H1 (cell line): ENCODE measurements around the gene TMEM131L. TPM values are rescaled to one million over a fixed set of nuclear protein-coding genes. Genes with fewer than 3 reads are reported as not detected.

ENCODE experiments used
- CTCF ChIA-PET: fragments of 300-600 bp; sonication (Branson Sonifier 250); formaldehyde crosslinking; loops from one replicate; lab custom pipeline; 2021; ENCODE audit not compliant: partially characterized antibody; lab: Charles Lee
- POLR2A ChIA-PET: fragments of 300-600 bp; sonication (Branson Sonifier 250); formaldehyde crosslinking; loops from one replicate; lab custom pipeline; 2021; ENCODE audit warnings: inconsistent platforms; ENCODE audit not compliant: partially characterized antibody; lab: Charles Lee
- DNase-seq, 2 experiments: peaks; one replicate each; pipeline versions ENCODE4 v3.0.0 to v3.0.0-alpha.2; 2010 to 2022; ENCODE audit warnings: low spot score in 2 of 2, low read depth in 1 of 2, mixed read lengths in 1 of 2
- FAIRE-seq: peaks from 2 replicates; lab custom pipeline; 2011; peaks lifted over from hg19 to GRCh38; lab: Jason Lieb, UNC
- H2AFZ ChIP-seq: 2 replicates; pipeline ENCODE4 v1.8.1; 2012; ENCODE audit warnings: low read length, inconsistent platforms
- H2AK5ac ChIP-seq: 2 replicates; pipeline ENCODE4 v1.6.1; 2013; ENCODE audit warnings: low read depth, low read length
- H2BK120ac ChIP-seq: replicated peaks from 2 replicates; pipeline ENCODE3; 2013; ENCODE audit warnings: low read depth, low read length, inconsistent platforms
- H2BK12ac ChIP-seq: 2 replicates; pipeline ENCODE4 v1.6.1; 2013; ENCODE audit warnings: low read depth, low read length
- H2BK15ac ChIP-seq: 2 replicates; pipeline ENCODE4 v1.6.1; 2013; ENCODE audit warnings: low read length
- H2BK20ac ChIP-seq: 2 replicates; pipeline ENCODE4 v1.6.1; 2013; ENCODE audit warnings: low read length
- H2BK5ac ChIP-seq: 2 replicates; pipeline ENCODE4 v1.6.1; 2013; ENCODE audit warnings: low read depth, low read length
- H3K14ac ChIP-seq: 2 replicates; pipeline ENCODE4 v1.6.1; 2013; ENCODE audit warnings: inconsistent platforms; ENCODE audit not compliant: insufficient read length
- H3K18ac ChIP-seq: 2 replicates; pipeline ENCODE4 v1.6.1; 2013; ENCODE audit warnings: low read length; ENCODE audit errors: extremely low read depth
- H3K23ac ChIP-seq: 2 replicates; pipeline ENCODE4 v1.6.1; 2013; ENCODE audit warnings: inconsistent platforms; ENCODE audit not compliant: insufficient read length
- H3K23me2 ChIP-seq: 2 replicates; pipeline ENCODE4 v1.6.1; 2013; ENCODE audit warnings: low read depth, low read length
- H3K27ac ChIP-seq: 2 replicates; pipeline ENCODE4 v1.6.1; 2011; ENCODE audit warnings: low read depth, low read length, inconsistent platforms
- H3K27me3 ChIP-seq, 4 experiments: replicated peaks in 1 of 4; 1 replicate in 1 of 4; 2 replicates in 3 of 4; pipeline versions ENCODE4 v1.6.1 to v1.8.1; 2011 to 2013; ENCODE audit warnings: low read length in 3 of 4, mild to moderate bottlenecking in 3 of 4, inconsistent platforms in 2 of 4, mixed read lengths in 2 of 4, moderate library complexity in 1 of 4; ENCODE audit not compliant: control insufficient read depth in 3 of 4, insufficient read depth in 3 of 4; ENCODE audit errors: extremely low read depth in 1 of 4
- H3K36me3 ChIP-seq, 4 experiments: 2 replicates each; pipeline versions ENCODE4 v1.6.1 to v1.8.1; 2011 to 2013; ENCODE audit warnings: mild to moderate bottlenecking in 4 of 4, low read length in 3 of 4, moderate library complexity in 2 of 4, control low read depth in 1 of 4, inconsistent platforms in 1 of 4; ENCODE audit not compliant: insufficient read depth in 4 of 4, control insufficient read depth in 2 of 4
- H3K4ac ChIP-seq: replicated peaks from 2 replicates; pipeline ENCODE3; 2013; ENCODE audit warnings: low read length, low read depth, mixed read lengths, inconsistent platforms; ENCODE audit not compliant: insufficient read length
- H3K4me1 ChIP-seq, 4 experiments: replicated peaks in 1 of 4; 1 replicate in 1 of 4; 2 replicates in 3 of 4; pipeline versions ENCODE4 v1.6.1 to v1.8.1; 2011 to 2013; ENCODE audit warnings: low read length in 3 of 4, inconsistent platforms in 2 of 4, mixed read lengths in 1 of 4; ENCODE audit not compliant: insufficient read depth in 4 of 4, control insufficient read depth in 3 of 4
- H3K4me2 ChIP-seq, 2 experiments: 2 replicates each; pipeline versions ENCODE4 v1.6.1 to v1.8.1; 2011 to 2013; ENCODE audit warnings: low read depth in 2 of 2, low read length in 2 of 2, control low read depth in 1 of 2, inconsistent platforms in 1 of 2, mild to moderate bottlenecking in 1 of 2; ENCODE audit not compliant: insufficient read depth in 1 of 2
- H3K4me3 ChIP-seq, 4 experiments: fragments of 200-600, 300-600 bp in 1 of 4; sonication (generic), shearing (Covaris generic), sonication (Bioruptor Twin) in 1 of 4; 2 replicates each; pipeline versions ENCODE4 v1.5.1 to v1.8.1; 2011 to 2016; ENCODE audit warnings: low read length in 4 of 4, low read depth in 3 of 4, control low read depth in 2 of 4, inconsistent platforms in 2 of 4, mild to moderate bottlenecking in 2 of 4, mixed read lengths in 1 of 4, moderate library complexity in 1 of 4; ENCODE audit not compliant: insufficient read depth in 2 of 4; ENCODE audit errors: extremely low read depth in 1 of 4
- H3K56ac ChIP-seq: replicated peaks from 2 replicates; pipeline ENCODE3; 2013; ENCODE audit warnings: low read depth, mild to moderate bottlenecking, mixed read lengths, low read length, inconsistent platforms; ENCODE audit not compliant: insufficient read length
- H3K79me1 ChIP-seq: 2 replicates; pipeline ENCODE4 v1.6.1; 2013; ENCODE audit warnings: low read depth, low read length, control low read depth
- H3K79me2 ChIP-seq, 2 experiments: 2 replicates each; pipeline versions ENCODE4 v1.6.1 to v1.8.1; 2012 to 2013; ENCODE audit warnings: low read length in 2 of 2, mild to moderate bottlenecking in 2 of 2, inconsistent platforms in 1 of 2; ENCODE audit not compliant: insufficient read depth in 2 of 2, control insufficient read depth in 1 of 2
- H3K9ac ChIP-seq, 4 experiments: replicated peaks in 1 of 4; 1 replicate in 1 of 4; 2 replicates in 3 of 4; pipeline versions ENCODE4 v1.6.1 to v1.8.1; 2011 to 2013; ENCODE audit warnings: low read depth in 3 of 4, low read length in 3 of 4, control low read depth in 2 of 4, mild to moderate bottlenecking in 2 of 4, moderate library complexity in 2 of 4, inconsistent platforms in 1 of 4; ENCODE audit errors: extremely low read depth in 1 of 4
- H3K9me3 ChIP-seq, 2 experiments: 2 replicates each; pipeline versions ENCODE4 v1.6.1 to v1.8.1; 2012 to 2013; ENCODE audit warnings: mild to moderate bottlenecking in 2 of 2, moderate library complexity in 2 of 2, control low read depth in 1 of 2, inconsistent platforms in 1 of 2, low read depth in 1 of 2, low read length in 1 of 2, mixed read lengths in 1 of 2; ENCODE audit not compliant: insufficient read depth in 2 of 2
- H4K20me1 ChIP-seq, 2 experiments: replicated peaks in 1 of 2; 2 replicates each; pipeline versions ENCODE3 to v1.8.1; 2011 to 2013; ENCODE audit warnings: inconsistent platforms in 2 of 2, low read length in 2 of 2, mild to moderate bottlenecking in 1 of 2; ENCODE audit not compliant: insufficient read depth in 2 of 2, control insufficient read depth in 1 of 2
- H4K5ac ChIP-seq: 2 replicates; pipeline ENCODE4 v1.6.1; 2013; ENCODE audit warnings: low read length, low read depth, mixed read lengths, inconsistent platforms; ENCODE audit not compliant: insufficient read length
- H4K8ac ChIP-seq: 2 replicates; pipeline ENCODE4 v1.8.0; 2013; ENCODE audit warnings: mild to moderate bottlenecking, moderate library complexity, low read length, inconsistent platforms; ENCODE audit not compliant: insufficient read depth; ENCODE audit errors: extremely low read depth
- H4K91ac ChIP-seq: replicated peaks from 2 replicates; pipeline ENCODE3; 2013; ENCODE audit warnings: low read length, mixed read lengths, inconsistent platforms; ENCODE audit not compliant: insufficient read length
- BCL11A ChIP-seq, 2 experiments: IDR thresholded peaks; one replicate each; pipeline ENCODE4 v1.6.1; 2011; ENCODE audit warnings: low read depth in 2 of 2, low read length in 2 of 2, mild to moderate bottlenecking in 2 of 2
- KDM1A ChIP-seq: fragments of 200-600, 300-600 bp; sonication (generic); IDR thresholded peaks from 2 replicates; pipeline ENCODE4 v1.7.1; 2016; ENCODE audit warnings: mild to moderate bottlenecking, low read length, borderline replicate concordance
- PHF8 ChIP-seq: fragments of 200-600 bp; sonication (generic); conservative IDR thresholded peaks from 2 replicates; pipeline ENCODE4 v1.7.1; 2012; ENCODE audit warnings: low read depth, mild to moderate bottlenecking, inconsistent platforms, low read length, moderate library complexity
- RBBP5 ChIP-seq: IDR thresholded peaks from 2 replicates; pipeline ENCODE4 v1.7.1; 2012; ENCODE audit warnings: low read depth, mild to moderate bottlenecking, inconsistent platforms, low read length, moderate library complexity, borderline replicate concordance
- USF2 ChIP-seq: IDR thresholded peaks from 2 replicates; pipeline ENCODE4 v1.6.1; 2011; ENCODE audit warnings: low read length, improper control_type of control experiment
- YY1 ChIP-seq: IDR thresholded peaks from 2 replicates; pipeline ENCODE4 v1.6.1; 2011; ENCODE audit warnings: low read depth, mild to moderate bottlenecking, low read length
- WGBS, 2 experiments: shearing (Covaris generic) in 1 of 2; methylation state at CpG; one replicate each; pipeline versions ENCODE4 v1.1.6 to v1.1.7; 2013 to 2015; ENCODE audit warnings: low lambda C conversion rate in 2 of 2, mixed read lengths in 2 of 2, inconsistent platforms in 1 of 2, low coverage in 1 of 2, missing lambda C conversion rate in 1 of 2; ENCODE audit not compliant: insufficient replicate concordance in 2 of 2, insufficient coverage in 1 of 2, insufficient read length in 1 of 2; ENCODE audit errors: extremely low coverage in 1 of 2, missing lambda C conversion rate in 1 of 2; 5-methylcytosine and 5-hydroxymethylcytosine counted together
- polyA plus RNA-seq, 7 experiments: library from polyadenylated mRNA; depleted of rRNA in 3 of 7; stranded (reverse) in 5 of 7; unstranded in 2 of 7; fragments of >200 nt in 5 of 7; fragments of 200-250 nt in 2 of 7; gene quantifications; 1 replicate in 5 of 7; 2 replicates in 1 of 7; 4 replicates in 1 of 7; pipeline versions ENCODE4 v1.2.1 to v1.2.3, GENCODE V29; 2011 to 2013; ENCODE audit warnings: missing spikeins in 2 of 7, mixed read lengths in 2 of 7
- total RNA-seq: library from RNA; stranded (reverse); fragmentation: NEBNext Ultra II Directional; extraction: Animal tissue kit (Norgen Biotek cat#: 25700); gene quantifications from 2 replicates; pipeline ENCODE4 v1.2.1, GENCODE V29; 2021

TMEM131L gene
- total and polyA plus RNA-seq, 2 of the 8 experiments (the other 6 are each of a cell fraction or from before 2014, with no cell fraction given), result 14.3 to 26.1 TPM

GRCh38 chr4:153471698-153472093 is 5.5 kb downstream of the TMEM131L start:
- Histone ChIP-seq H2AFZ (no peak overlapping the region), H3K4me3 (no peak overlapping the region), H3K27me3 (no peaks in the 10 kb centered on the region), H4K20me1 (peaks cover 9 to 10% of the 10 kb centered on the region in 2 experiments), H3K27ac (no peak overlapping the region), H3K56ac (no peak overlapping the region), H2BK5ac (no peak overlapping the region), H4K91ac (no peak overlapping the region), H4K8ac (no peak overlapping the region), H3K9me3 (no peaks in the 10 kb centered on the region), H2BK12ac (no peak overlapping the region), H3K18ac (no peak overlapping the region), H3K14ac (no peak overlapping the region), H3K36me3 (peaks cover 0 to 21% (median 7%) of the 10 kb centered on the region in 4 experiments; a peak in 4 of 8 replicates), H3K4me2 (no peak overlapping the region), H3K4ac (no peak overlapping the region), H3K9ac (no peak overlapping the region), H4K5ac (no peak overlapping the region), H3K4me1 (peaks cover 0 to 8% (median 4%) of the 10 kb centered on the region in 4 experiments; a peak in 5 of 7 replicates), H3K23ac (no peak overlapping the region), H2BK15ac (no peak overlapping the region), H3K79me1 (peaks cover 10% of the 10 kb centered on the region; the same call in 1 of the 2 replicates), H2BK20ac (no peak overlapping the region), H2AK5ac (no peak overlapping the region), H2BK120ac (no peak overlapping the region), H3K79me2 (peaks cover 0 to 59% of the 10 kb centered on the region in 2 experiments), H3K23me2 (peaks cover 5% of the 10 kb centered on the region; the same call in 1 of the 2 replicates)
- DNase-seq, result no peak
- WGBS, 2 experiments, result 97% methylated on average over 5 of the region's 5 CpGs; no CpG with 5 or more reads in 1 of the 2 experiments
- ChIA-PET POLR2A (no interaction called here), CTCF (no interaction called here)
- TF ChIP-seq USF2 (no peak), PHF8 (no peak), YY1 (no peak), RBBP5 (no peak), KDM1A (no peak), BCL11A (IDR thresholded peaks at IDR 0.05; ENCODE audit: low read depth in 2 of 2, low read length in 2 of 2) (no peak)
- no peak for FAIRE-seq
